Measurements from ENCODE around the gene ABCA2. TPM values are rescaled to one million over a fixed set of nuclear protein-coding genes. Genes with fewer than 3 reads are reported as not detected.

Gene ABCA2
- total RNA-seq, 1 donor from 2014 or later, result 2.1 TPM

- TF ChIP-seq CTCF (IDR thresholded peaks at IDR 0.05; ENCODE audit: unreplicated experiment), result no peak
- Mint-ChIP-seq H3K27ac (ENCODE audit: unreplicated experiment) (no peak overlapping the region), H3K27me3 (ENCODE audit: unreplicated experiment) (peaks cover 14% of the 10 kb centered on the region), H3K9me3 (ENCODE audit: unreplicated experiment) (no peaks in the 10 kb centered on the region), H3K36me3 (ENCODE audit: low read depth, unreplicated experiment) (peaks cover 5% of the 10 kb centered on the region), H3K4me1 (ENCODE audit: unreplicated experiment) (peaks cover 6% of the 10 kb centered on the region), H3K4me3 (ENCODE audit: unreplicated experiment) (no peak overlapping the region)
- no peak for DNase-seq (ENCODE audit: low spot score)
Observed at GRCh38 chr9:136995772-136996311, 32.2 kb downstream of the ABCA2 start.

DNA sequence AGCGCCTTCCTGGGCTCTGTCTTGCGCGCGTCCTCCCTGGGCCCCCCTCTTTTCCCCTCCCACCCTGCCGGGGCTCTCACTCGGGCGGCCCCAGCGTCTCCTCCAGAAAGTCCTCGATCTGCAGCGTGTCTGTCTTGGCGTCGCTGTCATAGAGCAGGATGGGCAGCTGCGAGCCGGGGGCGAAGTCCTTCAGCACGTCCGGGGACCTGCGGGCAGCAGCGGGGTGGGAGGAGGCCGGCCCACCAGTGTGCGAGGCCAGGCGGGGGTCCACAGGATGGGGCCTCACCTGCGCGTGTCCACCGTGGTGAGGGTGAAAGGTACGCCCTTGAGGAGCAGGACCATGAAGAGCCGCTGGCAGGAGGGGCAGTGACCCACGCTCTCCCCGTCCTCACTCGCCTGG lies 32.7 kb downstream of the ABCA2 start:
- Mint-ChIP-seq H3K9me3 (ENCODE audit: unreplicated experiment) (no peaks in the 10 kb centered on the region), H3K27ac (ENCODE audit: unreplicated experiment) (no peak overlapping the region), H3K4me3 (ENCODE audit: unreplicated experiment) (no peak overlapping the region), H3K27me3 (ENCODE audit: unreplicated experiment) (peaks cover 16% of the 10 kb centered on the region), H3K4me1 (ENCODE audit: unreplicated experiment) (peaks cover 6% of the 10 kb centered on the region), H3K36me3 (ENCODE audit: low read depth, unreplicated experiment) (peaks cover 10% of the 10 kb centered on the region)
- no peak for TF ChIP-seq CTCF (IDR thresholded peaks at IDR 0.05; ENCODE audit: unreplicated experiment)
- no peak for DNase-seq (ENCODE audit: low spot score)

DNA sequence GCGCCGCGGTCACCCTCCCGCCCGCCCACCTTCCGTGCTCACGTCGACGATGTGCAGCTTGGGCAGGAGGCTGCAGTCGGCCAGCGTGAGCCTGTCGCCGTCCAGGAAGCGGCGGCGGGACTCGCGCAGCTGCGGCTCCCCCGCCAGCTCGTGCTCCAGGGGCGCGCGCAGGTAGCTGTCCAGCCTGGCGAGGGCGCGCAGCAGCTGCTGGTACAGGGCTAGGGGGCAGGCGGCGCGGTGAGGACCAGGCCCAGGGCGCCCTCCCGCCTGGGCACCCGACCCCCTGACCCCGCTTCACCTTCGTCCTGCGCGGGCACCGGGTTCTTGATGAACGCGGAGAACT lies 33.2 kb downstream of the ABCA2 start:
- H3K4me1 Mint-ChIP-seq (ENCODE audit: unreplicated experiment), result peaks cover 6% of the 10 kb centered on the region
- peak; percentile 43 for DNase-seq (ENCODE audit: low spot score)
- no peak overlapping the region for H3K4me3 Mint-ChIP-seq (ENCODE audit: unreplicated experiment)
- H3K27ac Mint-ChIP-seq (ENCODE audit: unreplicated experiment), result no peak overlapping the region
- peaks cover 17% of the 10 kb centered on the region for H3K27me3 Mint-ChIP-seq (ENCODE audit: unreplicated experiment)
- no peak for TF ChIP-seq CTCF (IDR thresholded peaks at IDR 0.05; ENCODE audit: unreplicated experiment)
- peaks cover 13% of the 10 kb centered on the region for H3K36me3 Mint-ChIP-seq (ENCODE audit: low read depth, unreplicated experiment)
- no peaks in the 10 kb centered on the region for H3K9me3 Mint-ChIP-seq (ENCODE audit: unreplicated experiment)

DNA sequence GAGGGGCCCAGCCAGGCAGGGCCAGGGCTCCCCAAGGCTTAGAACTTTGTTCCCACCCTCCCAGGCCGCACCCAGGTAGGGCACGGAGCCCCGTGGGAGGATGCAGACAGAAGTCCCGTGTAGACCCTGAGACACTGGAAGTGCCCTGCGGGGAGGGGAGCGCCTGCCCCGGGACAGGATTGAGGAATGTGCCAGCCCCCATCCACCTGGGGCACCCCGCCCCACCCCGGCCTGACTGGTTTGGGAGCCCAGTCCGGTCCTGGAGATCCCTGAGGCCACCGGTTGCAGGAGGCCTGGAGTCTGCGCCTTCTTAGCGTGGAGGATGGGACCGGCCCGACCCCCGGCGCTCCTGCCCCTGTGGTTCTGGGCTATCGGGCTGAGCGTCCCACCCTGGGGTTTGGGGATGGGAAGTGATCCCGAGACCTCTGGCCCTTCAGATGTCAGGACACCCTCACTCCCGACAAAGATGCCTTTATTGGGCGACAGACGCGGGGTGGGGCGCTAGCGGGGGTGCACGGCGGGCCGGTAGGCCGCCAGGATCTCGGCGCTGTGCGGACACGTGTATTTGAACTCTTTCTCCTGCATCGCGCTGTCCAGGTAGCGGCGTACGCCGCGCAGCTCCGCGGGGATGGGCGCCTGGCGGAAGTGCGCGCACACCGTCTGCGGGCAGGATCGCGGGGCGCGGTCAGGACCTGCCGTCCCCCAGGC lies 33.7 kb downstream of the ABCA2 start:
- Mint-ChIP-seq H3K9me3 (ENCODE audit: unreplicated experiment) (no peaks in the 10 kb centered on the region), H3K27ac (ENCODE audit: unreplicated experiment) (no peak overlapping the region), H3K27me3 (ENCODE audit: unreplicated experiment) (peaks cover 17% of the 10 kb centered on the region), H3K4me3 (ENCODE audit: unreplicated experiment) (no peak overlapping the region), H3K36me3 (ENCODE audit: low read depth, unreplicated experiment) (peaks cover 13% of the 10 kb centered on the region), H3K4me1 (ENCODE audit: unreplicated experiment) (peaks cover 6% of the 10 kb centered on the region)
- DNase-seq (ENCODE audit: low spot score), result no peak
- TF ChIP-seq CTCF (IDR thresholded peaks at IDR 0.05; ENCODE audit: unreplicated experiment), result no peak

- DNase-seq (ENCODE audit: low spot score), result no peak
Observed at GRCh38 chr9:136992819-136993369, 35.1 kb downstream of the ABCA2 start.

More at GRCh38 chr9:136992819-136993369, 35.1 kb downstream of the ABCA2 start:
- no peaks in the 10 kb centered on the region for H3K9me3 Mint-ChIP-seq (ENCODE audit: unreplicated experiment)
- H3K4me3 Mint-ChIP-seq (ENCODE audit: unreplicated experiment), result no peak overlapping the region
- peaks cover 12% of the 10 kb centered on the region for H3K36me3 Mint-ChIP-seq (ENCODE audit: low read depth, unreplicated experiment)
- H3K27me3 Mint-ChIP-seq (ENCODE audit: unreplicated experiment), result peaks cover 12% of the 10 kb centered on the region
- H3K27ac Mint-ChIP-seq (ENCODE audit: unreplicated experiment), result peak overlapping the region; percentile 24
- TF ChIP-seq CTCF (IDR thresholded peaks at IDR 0.05; ENCODE audit: unreplicated experiment), result no peak
- peaks cover 4% of the 10 kb centered on the region for H3K4me1 Mint-ChIP-seq (ENCODE audit: unreplicated experiment)
